ENCODE measurements around the gene SLC25A13. TPM values are rescaled to one million over a fixed set of nuclear protein-coding genes. Genes with fewer than 3 reads are reported as not detected.

The SLC25A13 gene
- total RNA-seq, 1 donor from 2014 or later = 25.3 TPM

GRCh38 chr7:96241855-96242254, 80.0 kb downstream of the SLC25A13 start:
- H3K4me3 ChIP-seq = no peak overlapping the region
- no peaks in the 10 kb centered on the region for H3K27me3 ChIP-seq
- DNase-seq (ENCODE audit: extremely low spot score in 2 of 2) = no peak
- no peak for TF ChIP-seq POLR2AphosphoS5 (IDR thresholded peaks at IDR 0.05; ENCODE audit: insufficient read depth in 1 of 2, low read depth in 1 of 2)
- peaks cover 16% of the 10 kb centered on the region for H3K4me1 ChIP-seq
- no peaks in the 10 kb centered on the region for H3K36me3 ChIP-seq
- H3K9me3 ChIP-seq = no peaks in the 10 kb centered on the region
- intact Hi-C loops (cut with DNase I) = no loop called here
- H3K27ac ChIP-seq = no peak overlapping the region

GRCh38 chr7:96238976-96239766, 82.7 kb downstream of the SLC25A13 start:
- Histone ChIP-seq H3K4me3 (no peak overlapping the region), H3K9me3 (no peaks in the 10 kb centered on the region), H3K4me1 (peaks cover 27% of the 10 kb centered on the region), H3K36me3 (no peaks in the 10 kb centered on the region), H3K27ac (no peak overlapping the region), H3K27me3 (no peaks in the 10 kb centered on the region)
- intact Hi-C loops (cut with DNase I) = loop anchor here (10.0 kb wide), 1 partner anchor 66 kb away; no protein-coding TSS in a partner anchor
- TF ChIP-seq CTCF (IDR thresholded peaks at IDR 0.05) (no peak), POLR2AphosphoS5 (IDR thresholded peaks at IDR 0.05; ENCODE audit: insufficient read depth in 1 of 2, low read depth in 1 of 2) (no peak), POLR2A (IDR thresholded peaks at IDR 0.05) (no peak)
- DNase-seq (ENCODE audit: extremely low spot score in 2 of 2) = no peak

GRCh38 chr7:96238474-96238873, 83.4 kb downstream of the SLC25A13 start:
- Histone ChIP-seq H3K36me3 (no peaks in the 10 kb centered on the region), H3K27me3 (no peaks in the 10 kb centered on the region), H3K9me3 (no peaks in the 10 kb centered on the region), H3K4me3 (no peak overlapping the region), H3K27ac (no peak overlapping the region), H3K4me1 (peaks cover 27% of the 10 kb centered on the region)
- intact Hi-C loops (cut with DNase I) = loop anchor here (10.0 kb wide), 1 partner anchor 66 kb away; no protein-coding TSS in a partner anchor
- no peak for DNase-seq (ENCODE audit: extremely low spot score in 2 of 2)
- no peak for TF ChIP-seq POLR2AphosphoS5 (IDR thresholded peaks at IDR 0.05; ENCODE audit: insufficient read depth in 1 of 2, low read depth in 1 of 2)
- no peak for TF ChIP-seq CTCF (IDR thresholded peaks at IDR 0.05)
- TF ChIP-seq POLR2A (IDR thresholded peaks at IDR 0.05) = no peak

GRCh38 chr7:96237040-96237439, 84.9 kb downstream of the SLC25A13 start:
- TF ChIP-seq POLR2AphosphoS5 (IDR thresholded peaks at IDR 0.05; ENCODE audit: insufficient read depth in 1 of 2, low read depth in 1 of 2) = no peak
- TF ChIP-seq POLR2A (IDR thresholded peaks at IDR 0.05) = no peak
- TF ChIP-seq CTCF (IDR thresholded peaks at IDR 0.05) = no peak
- no peak for DNase-seq (ENCODE audit: extremely low spot score in 2 of 2)
- intact Hi-C loops (cut with DNase I) = loop anchor here (10.0 kb wide), 1 partner anchor 68 kb away; no protein-coding TSS in a partner anchor
- Histone ChIP-seq H3K4me1 (peaks cover 27% of the 10 kb centered on the region), H3K36me3 (no peaks in the 10 kb centered on the region), H3K27ac (no peak overlapping the region), H3K4me3 (no peak overlapping the region), H3K9me3 (no peaks in the 10 kb centered on the region), H3K27me3 (no peaks in the 10 kb centered on the region)

- DNase-seq (ENCODE audit: extremely low spot score in 2 of 2) = peak in 1 of 2 donors; percentile 90
- TF ChIP-seq CTCF (IDR thresholded peaks at IDR 0.05) (no peak), POLR2A (IDR thresholded peaks at IDR 0.05) (no peak), POLR2AphosphoS5 (IDR thresholded peaks at IDR 0.05; ENCODE audit: insufficient read depth in 1 of 2, low read depth in 1 of 2) (no peak)
- Histone ChIP-seq H3K4me1 (peaks cover 27% of the 10 kb centered on the region), H3K36me3 (no peaks in the 10 kb centered on the region), H3K27ac (no peak overlapping the region), H3K4me3 (no peak overlapping the region), H3K27me3 (no peaks in the 10 kb centered on the region), H3K9me3 (no peaks in the 10 kb centered on the region)
- intact Hi-C loops (cut with DNase I) = loop anchor here (10.0 kb wide), 1 partner anchor 68 kb away; no protein-coding TSS in a partner anchor
These were observed 85.5 kb downstream of the SLC25A13 start for GRCh38 chr7:96236198-96237039.

Data from vagina (tissue), 2 donors.